22Rv1 (cell line): ENCODE measurements around the gene UGT1A8.

ENCODE experiments used
- H3K27ac ChIP-seq: fragments of 450-650 bp; 2 replicates; pipeline ENCODE4 v1.5.1; 2017
- CTCF ChIP-seq: fragments of 450-650 bp; IDR thresholded peaks from 2 replicates; pipeline ENCODE4 v1.5.1; 2017; ENCODE audit warnings: mild to moderate bottlenecking
- ZFX ChIP-seq: fragments of 450-650 bp; IDR thresholded peaks from 2 replicates; pipeline ENCODE4 v1.6.1; 2017; ENCODE audit warnings: antibody characterized with exemption, borderline replicate concordance

The UGT1A8 gene

GRCh38 chr2:233668605-233669260, 51.3 kb downstream of the UGT1A8 start:
- H3K27ac ChIP-seq: no peak overlapping the region
- TF ChIP-seq CTCF (no peak), ZFX (no peak)

GRCh38 chr2:233671290-233672161, 54.1 kb downstream of the UGT1A8 start, which contains the start of gene UGT1A9:
Gene UGT1A9 (plus strand): TSS chr2:233671898. CDS start chr2:233671935, 37 bp downstream.
- no peak within 1 kb of the TSS for H3K27ac ChIP-seq
- no peak for TF ChIP-seq ZFX
- TF ChIP-seq CTCF: no peak

- no peak for TF ChIP-seq ZFX
- no peak for TF ChIP-seq CTCF
- H3K27ac ChIP-seq: no peak overlapping the region
Observed at GRCh38 chr2:233672886-233673285, 55.5 kb downstream of the UGT1A8 start.

- TF ChIP-seq ZFX (no peak), CTCF (no peak)
- H3K27ac ChIP-seq: no peak overlapping the region
Observed at GRCh38 chr2:233673896-233674295, 56.5 kb downstream of the UGT1A8 start.

GRCh38 chr2:233674314-233674713, 56.9 kb downstream of the UGT1A8 start:
- TF ChIP-seq ZFX (no peak), CTCF (no peak)
- no peak overlapping the region for H3K27ac ChIP-seq

- H3K27ac ChIP-seq: no peak overlapping the region
- no peak for TF ChIP-seq ZFX
- no peak for TF ChIP-seq CTCF
Observed at GRCh38 chr2:233674995-233675394, 57.6 kb downstream of the UGT1A8 start.

GRCh38 chr2:233676046-233676445, 58.6 kb downstream of the UGT1A8 start:
- no peak overlapping the region for H3K27ac ChIP-seq
- TF ChIP-seq CTCF: no peak
- no peak for TF ChIP-seq ZFX
